Germinal center (tissue), 1 donor: ENCODE results near the gene DOLPP1.
"Not testable (repeated sequence)": the region's sequence is repeated elsewhere in the genome, so short reads cannot be mapped to it uniquely, and the experiment has no call there.

ENCODE experiments used
- DNase-seq: peaks from one replicate; pipeline ENCODE4 v3.0.0; 2012; ENCODE audit warnings: mixed read lengths, low spot score

DOLPP1 gene

DNA sequence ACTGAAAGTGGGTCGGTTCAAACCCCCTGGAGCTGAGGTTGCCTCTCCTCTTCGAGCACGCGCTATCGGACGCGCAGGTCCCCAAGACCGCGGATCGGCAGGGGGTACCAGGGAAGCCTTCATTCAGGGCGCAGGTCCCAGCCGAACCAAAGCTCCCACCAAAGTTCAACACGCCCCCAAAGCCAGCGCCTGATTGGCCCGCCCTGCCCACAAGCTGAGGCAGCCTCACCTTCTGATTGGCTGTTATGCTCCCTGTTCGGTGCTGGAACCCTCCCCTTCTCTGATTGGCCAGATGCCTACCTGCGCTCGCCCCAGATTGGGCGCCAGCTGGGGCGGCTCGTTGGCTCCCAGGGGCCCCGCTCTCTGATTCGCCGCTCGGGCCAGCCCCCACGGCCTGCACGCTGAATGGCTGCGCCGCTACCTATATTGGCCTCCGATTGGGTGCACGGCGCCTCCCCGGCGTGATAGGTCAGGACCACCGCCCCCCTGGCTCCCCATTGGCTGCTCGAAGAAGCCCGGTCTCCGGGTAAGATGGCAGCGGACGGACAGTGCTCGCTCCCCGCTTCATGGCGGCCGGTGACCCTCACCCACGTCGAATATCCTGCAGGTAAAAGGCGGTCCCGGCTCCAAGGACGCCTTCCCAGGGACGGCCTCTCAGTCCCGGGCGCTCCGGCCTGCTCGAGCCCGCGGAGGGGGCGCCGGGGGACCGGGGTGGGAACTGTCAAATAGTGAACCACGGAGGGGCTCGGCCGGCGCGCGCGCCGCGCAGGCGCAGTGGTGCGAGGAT lies at the start of gene DOLPP1:
Gene DOLPP1 (plus strand): TSS at position 511 of the 787 bp plus-strand sequence. CDS start 21 bp downstream, at position 532.
- DNase-seq, result peak; percentile 100

GRCh38 chr9:129031514-129031913 lies 49.4 kb upstream of the DOLPP1 start:
- DNase-seq, result no peak

GRCh38 chr9:129032541-129033159 lies 48.3 kb upstream of the DOLPP1 start:
- no peak for DNase-seq

DNA sequence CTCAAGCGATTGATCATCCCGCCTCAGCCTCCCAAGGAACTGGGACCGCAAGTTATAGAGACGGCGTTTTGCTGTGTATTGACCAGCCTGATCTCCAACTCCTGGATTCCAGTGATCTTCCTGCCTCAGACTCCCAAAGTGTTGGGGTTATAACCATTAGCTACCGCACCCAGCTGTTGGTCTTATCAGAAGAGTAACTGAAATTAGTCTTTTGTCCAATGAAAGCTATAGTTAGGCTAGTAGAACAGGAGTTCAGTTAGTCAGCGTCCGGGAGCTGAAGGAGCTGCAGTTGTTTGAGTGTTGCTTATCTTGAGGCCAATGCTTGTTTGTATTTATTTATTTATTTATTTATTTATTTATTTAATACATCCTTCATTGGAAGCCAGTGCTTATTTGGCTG lies 47.7 kb upstream of the DOLPP1 start:
- no peak for DNase-seq

DNA sequence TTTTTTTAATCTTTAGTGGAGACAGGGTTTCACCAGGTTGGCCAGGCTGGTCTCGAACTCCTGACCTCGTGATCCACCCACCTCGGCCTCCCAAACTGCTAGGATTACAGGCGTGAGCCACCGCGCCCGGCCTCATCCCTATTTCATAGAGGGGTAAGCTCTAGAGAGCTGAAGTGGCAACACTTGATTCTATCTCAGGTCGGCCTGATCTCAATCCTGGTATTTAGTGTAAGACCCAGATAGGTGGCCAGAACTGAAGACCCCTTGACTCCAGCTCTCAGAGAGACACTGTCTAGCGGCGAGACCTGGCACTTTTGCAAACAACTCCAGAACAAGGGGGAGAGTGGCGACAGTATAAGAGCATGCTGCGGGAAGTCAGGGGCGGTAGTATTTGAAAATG lies 45.1 kb upstream of the DOLPP1 start:
- DNase-seq, result not testable (repeated sequence)

DNA sequence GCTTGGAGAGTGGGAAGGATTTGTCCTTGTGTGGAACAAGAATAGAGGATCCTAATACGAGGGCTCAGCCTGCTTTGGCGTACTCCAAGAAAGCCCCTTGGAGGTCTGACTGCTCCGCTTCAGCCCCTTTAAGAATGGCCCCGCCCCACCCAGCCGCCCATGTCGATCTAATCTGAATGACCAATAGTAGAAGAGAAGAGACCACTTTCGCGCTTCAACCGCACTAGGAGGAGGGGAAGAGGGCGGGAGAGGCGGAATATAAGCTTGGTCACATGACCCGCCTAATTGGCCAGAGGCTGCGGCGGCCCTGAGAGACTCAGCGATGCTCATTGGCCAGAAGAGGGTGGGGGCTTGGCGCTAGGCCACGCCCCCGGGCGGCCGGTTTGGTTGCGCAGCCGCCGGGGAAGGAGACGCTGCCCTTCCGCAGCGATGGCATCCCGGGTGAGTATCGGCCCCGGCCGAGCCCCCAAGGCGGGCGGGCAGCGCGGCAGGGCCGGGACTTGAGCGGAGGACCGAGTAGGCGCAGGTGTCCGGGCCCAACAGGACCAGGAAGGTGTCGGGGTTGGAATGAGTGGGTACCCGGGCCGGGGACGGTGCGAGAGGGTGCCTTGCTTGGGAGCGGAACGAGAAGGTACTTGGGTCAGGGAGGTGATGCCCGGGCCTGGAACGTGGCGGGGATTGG lies 44.5 kb upstream of the DOLPP1 start, which contains the start of gene MIGA2:
Gene MIGA2 (plus strand): TSS at position 386 of the 682 bp plus-strand sequence. CDS start 3,969 bp downstream, outside the sequence.
- peak; percentile 99 for DNase-seq

GRCh38 chr9:129036923-129037766 lies 43.8 kb upstream of the DOLPP1 start:
- no peak for DNase-seq

GRCh38 chr9:129037767-129038098 lies 43.2 kb upstream of the DOLPP1 start:
- no peak for DNase-seq

DNA sequence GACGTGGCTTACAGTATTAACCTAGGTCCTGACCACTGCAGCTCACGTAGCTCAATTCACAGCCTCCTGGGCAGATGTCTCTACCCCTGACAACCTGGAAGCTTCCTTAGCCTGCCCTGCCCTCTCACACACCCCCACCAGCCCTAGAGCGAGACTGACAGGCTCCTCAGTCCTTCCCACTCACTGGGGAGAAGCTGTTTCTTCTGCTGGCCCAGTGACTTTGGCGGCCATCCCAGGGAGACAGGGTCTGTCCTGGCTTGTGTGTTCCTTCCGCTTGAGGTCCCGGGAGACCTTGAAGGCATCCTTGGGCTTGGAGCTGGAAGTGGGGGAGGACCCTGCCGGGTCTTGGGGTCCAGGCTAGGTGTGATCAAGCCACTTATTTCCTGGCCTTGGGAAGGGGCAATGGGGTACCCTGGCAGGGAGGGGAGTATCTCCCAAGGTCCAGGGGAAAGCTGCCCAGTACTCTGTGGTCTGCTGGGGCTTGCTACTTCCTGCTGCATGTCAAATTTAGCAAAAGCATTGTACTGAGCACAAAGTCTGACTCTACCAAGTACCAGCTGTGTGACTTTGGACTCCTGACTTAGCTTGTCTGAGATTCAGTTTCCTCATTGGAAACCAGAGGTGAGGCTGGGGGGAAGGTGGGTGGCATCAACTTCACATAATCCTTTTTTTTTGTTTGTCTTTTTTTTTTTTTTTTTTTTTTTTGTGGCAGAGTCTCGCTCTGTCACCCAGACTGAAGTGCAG lies 42.6 kb upstream of the DOLPP1 start:
- no peak for DNase-seq

DNA sequence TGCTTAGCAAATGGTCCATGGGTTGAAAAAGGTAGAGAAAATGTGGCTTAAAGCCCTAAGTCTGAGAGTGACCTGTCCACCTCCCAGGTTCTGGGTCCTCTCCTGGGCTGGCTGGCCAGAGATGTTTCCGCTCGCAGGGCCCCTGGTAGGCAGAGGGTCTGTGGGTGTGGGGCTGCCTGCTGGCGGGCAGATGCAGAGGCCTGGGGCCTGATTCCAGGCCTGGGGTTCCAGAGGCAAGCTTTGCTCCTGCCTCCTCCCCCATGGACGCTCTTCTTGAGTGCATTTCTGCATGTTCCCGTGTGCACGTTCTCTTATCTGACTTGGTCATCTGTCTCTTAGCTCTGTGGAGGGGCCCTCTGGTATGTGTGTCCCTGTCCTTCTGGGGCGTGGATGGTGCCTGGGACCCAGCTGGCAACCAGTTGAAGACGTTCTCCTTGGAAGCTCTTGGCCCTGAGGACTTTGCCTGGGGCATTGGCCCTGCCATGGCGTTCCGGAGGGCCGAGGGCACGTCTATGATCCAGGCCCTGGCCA lies 40.7 kb upstream of the DOLPP1 start:
- DNase-seq, result no peak

DNA sequence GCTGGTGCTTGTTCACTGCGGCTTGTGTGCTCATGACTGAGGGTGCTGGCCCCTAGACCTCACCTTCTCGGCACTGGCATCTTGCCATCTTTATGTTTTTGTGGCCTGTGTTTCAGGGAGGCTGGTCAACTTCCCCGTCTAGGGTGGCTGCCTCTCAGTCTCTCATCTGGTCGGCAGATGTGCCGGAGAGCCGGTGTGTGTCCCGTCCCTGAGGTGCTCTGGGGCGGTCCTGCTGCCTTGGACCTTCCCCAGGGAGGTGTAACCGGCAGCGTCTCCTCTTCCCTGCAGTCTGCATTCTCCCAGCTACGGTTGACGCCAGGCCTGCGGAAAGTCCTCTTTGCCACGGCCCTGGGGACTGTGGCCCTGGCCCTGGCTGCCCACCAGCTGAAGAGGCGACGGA lies 38.9 kb upstream of the DOLPP1 start:
- DNase-seq, result no peak

DNA sequence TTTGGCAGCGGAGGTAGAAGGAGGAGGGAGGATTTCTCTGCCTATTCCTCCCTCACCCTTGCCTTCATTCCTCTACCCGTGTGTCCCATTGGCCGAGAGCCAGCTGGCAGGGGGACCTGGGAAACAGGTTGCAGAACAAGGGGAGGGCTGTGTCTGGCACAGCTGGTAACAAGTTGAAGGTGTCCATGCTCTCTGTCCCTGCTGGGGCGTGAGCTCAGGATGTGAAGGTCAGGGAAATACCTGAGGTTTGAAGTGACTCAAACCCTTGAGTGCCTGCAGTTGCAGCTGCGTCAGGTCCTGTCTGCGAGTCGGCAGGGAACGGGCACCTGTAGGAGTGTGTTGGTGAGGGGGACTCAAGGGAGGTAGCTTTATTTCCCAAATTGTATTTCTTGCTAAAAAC lies 28.3 kb upstream of the DOLPP1 start:
- no peak for DNase-seq

GRCh38 chr9:129053020-129053419 lies 27.9 kb upstream of the DOLPP1 start:
- no peak for DNase-seq

- DNase-seq, result no peak
Measured at GRCh38 chr9:129054163-129054851, 26.6 kb upstream of the DOLPP1 start.

DNA sequence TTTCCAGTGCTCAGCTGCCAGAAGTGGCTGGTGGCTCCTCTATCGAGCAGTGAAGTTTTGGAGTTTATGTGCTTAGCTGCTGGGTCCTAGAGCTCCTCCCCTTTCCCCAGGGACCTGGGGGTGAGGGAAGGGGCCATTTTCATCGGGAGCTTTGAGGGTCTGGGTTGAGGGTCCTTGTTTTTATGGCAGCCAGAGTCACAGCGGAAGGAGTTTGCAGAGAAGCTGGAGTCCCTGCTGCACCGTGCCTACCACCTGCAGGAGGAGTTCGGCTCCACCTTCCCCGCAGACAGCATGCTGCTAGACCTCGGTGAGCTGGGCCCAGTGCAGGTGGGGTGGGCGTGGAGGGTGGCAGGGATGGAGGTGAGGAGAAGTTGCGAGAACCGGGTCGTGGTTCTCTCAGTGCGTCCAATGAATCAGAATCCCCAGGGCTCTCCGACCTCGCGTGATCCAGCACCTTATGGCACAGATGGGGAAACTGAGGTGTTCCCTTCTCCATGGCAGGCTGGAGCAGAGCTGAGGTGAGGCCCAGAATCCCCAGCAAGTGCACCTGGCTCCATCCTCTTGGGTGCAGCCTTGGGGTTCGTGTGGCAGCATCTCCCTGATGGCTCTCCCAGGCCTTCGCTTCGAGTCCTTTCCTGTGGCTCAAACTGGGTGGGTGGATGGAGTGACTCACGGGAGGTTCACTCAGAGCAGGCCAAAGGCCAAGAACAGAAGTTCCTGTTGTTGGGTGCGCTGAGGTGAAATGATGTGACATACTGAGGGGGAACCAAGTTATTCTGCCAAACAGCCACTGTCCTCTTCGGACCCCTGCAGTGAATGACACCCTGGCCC lies 21.7 kb upstream of the DOLPP1 start:
- DNase-seq, result no peak

GRCh38 chr9:129059796-129060785 lies 20.8 kb upstream of the DOLPP1 start:
- no peak for DNase-seq

DNA sequence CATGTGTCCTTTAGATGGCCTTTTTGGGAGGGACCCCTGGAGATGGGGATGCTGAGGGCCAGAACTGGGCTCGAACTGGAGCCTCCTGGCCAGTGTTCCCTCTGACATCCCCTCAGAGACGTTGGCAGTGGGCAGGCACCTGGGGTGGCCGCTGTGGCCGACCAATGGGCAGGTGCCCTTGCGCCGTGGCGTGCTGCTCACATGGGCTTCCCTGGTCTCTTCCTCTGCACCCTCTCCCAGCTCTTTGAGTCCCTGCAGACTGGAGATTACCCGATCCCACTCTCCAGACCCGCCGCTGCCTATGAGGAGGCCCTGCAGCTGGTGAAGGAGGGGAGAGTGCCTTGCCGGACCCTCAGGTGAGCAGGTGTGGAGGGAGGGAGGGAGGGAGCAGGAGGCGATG lies 19.9 kb upstream of the DOLPP1 start:
- no peak for DNase-seq

DNA sequence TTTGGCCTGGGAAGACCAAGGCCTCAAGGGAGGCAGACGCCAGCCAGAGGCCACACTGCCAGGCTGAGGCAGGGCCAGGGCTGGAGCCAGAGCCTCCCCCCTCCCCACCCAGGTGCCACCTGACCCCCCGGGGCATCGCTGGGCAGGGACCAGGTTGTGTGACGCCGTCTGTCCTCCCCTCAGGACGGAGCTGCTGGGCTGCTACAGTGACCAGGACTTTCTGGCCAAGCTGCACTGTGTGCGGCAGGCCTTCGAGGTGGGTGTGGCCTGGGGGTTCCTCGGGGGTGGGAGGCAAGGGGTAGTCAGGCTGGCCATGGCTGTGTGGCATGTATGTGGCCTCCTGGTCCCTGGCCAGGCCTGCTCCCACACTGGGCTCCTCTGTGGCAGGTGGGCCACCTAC lies 17.9 kb upstream of the DOLPP1 start:
- DNase-seq, result no peak
